Neuron (in vitro differentiated cells): ENCODE data around the gene WNT6.

Source experiments
- H2AFZ ChIP-seq: one replicate; pipeline ENCODE4 v1.6.1; 2013; ENCODE audit warnings: low read depth, mild to moderate bottlenecking, inconsistent platforms, low read length, moderate library complexity
- H3K27me3 ChIP-seq: one replicate; pipeline ENCODE4 v1.6.1; 2013; ENCODE audit warnings: low read length; ENCODE audit not compliant: insufficient read depth
- H3K36me3 ChIP-seq: one replicate; pipeline ENCODE4 v1.6.1; 2013; ENCODE audit warnings: low read length; ENCODE audit not compliant: insufficient read depth
- H3K4me1 ChIP-seq: one replicate; pipeline ENCODE4 v1.6.1; 2013; ENCODE audit warnings: low read length; ENCODE audit not compliant: insufficient read depth
- H3K4me3 ChIP-seq: 2 replicates; pipeline ENCODE4 v1.5.1; 2013; ENCODE audit warnings: mild to moderate bottlenecking, low read length, moderate library complexity
- H3K9me3 ChIP-seq: one replicate; pipeline ENCODE4 v1.6.1; 2013; ENCODE audit warnings: low read length

The WNT6 gene

DNA sequence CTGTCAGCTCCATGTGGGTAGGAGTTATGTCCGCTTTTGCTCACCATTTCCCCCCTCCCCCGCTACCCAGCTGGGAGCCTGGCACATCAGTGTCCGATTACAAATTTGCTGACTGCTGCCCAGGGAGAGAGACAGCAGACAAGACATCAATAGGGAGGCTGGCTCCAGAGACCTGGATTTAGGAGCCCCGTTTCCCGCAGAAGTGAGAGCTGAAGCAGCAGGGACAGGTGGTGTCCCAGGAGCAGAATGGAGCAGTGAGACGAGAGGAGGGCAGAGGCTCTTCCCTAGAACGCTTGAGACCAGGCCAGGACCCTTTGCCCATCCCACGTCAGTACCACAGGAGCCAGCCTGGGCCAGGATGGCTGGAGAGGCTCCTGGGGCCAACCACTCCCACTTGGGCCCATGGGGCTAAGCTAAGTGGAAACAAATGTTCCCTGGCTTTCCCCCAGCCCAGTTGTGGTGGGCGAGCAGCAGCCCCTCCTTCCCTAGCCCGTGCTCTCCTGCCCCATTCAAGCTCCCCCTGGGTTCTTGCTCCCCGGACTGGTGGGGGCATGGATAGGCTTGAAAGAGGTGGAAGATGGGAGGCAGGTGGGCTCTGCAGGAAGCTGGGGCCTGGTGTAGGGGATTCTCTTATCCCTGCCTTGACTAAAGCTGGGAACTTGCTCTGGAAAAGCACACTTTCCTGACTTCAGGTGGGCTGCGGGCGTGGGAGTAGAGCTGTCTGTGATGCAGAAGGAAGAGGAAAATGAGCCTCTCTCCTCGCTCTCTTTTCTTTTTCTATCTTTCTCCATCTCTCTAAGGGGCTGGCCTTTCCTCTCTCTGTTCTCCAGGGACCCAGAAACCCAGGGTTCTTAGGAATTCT, 4.1 kb upstream of the WNT6 start:
- H3K36me3 ChIP-seq = no peaks in the 10 kb centered on the region
- H2AFZ ChIP-seq = no peak overlapping the region
- H3K27me3 ChIP-seq = peaks cover 73% of the 10 kb centered on the region
- no peak overlapping the region for H3K4me3 ChIP-seq
- no peaks in the 10 kb centered on the region for H3K9me3 ChIP-seq
- peaks cover 9% of the 10 kb centered on the region for H3K4me1 ChIP-seq

DNA sequence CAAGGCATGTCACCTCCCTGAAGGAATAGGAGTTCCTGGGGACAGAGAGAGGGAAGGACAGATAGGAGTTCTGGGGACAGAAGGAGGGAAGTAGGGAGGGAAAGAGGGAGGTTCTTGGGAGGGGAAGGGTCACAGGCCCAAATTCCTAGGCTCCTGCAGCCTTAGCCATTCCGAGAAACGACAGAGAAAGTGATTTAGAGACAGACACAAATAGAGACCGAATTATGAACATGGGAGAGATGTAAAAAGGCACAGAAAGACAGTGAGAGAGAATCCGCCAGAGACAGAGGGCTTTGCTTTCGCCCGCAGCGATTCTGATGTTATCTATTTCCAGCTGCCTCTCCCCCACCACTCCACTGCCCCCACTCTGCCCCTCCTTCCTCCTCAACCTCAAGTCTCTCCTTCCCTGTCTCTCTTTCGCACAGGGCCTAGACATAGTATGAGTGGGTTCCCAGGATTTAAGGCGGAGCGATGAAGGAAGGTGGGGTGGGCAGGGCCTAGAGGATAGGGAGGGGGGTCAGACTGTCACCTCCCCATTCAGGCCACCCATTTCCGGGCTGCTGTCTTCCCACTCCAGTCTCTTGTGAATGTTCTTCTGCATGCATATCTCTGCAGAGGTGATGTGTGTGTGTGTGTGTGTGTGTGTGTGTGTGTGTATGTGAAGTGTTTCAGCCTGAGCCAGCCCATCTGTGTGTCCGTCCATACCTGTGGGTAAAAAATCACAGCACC, 3.3 kb upstream of the WNT6 start:
- Histone ChIP-seq H3K27me3 (peaks cover 77% of the 10 kb centered on the region), H3K9me3 (no peaks in the 10 kb centered on the region), H3K4me3 (no peak overlapping the region), H3K4me1 (peaks cover 10% of the 10 kb centered on the region), H2AFZ (no peak overlapping the region), H3K36me3 (no peaks in the 10 kb centered on the region)

DNA sequence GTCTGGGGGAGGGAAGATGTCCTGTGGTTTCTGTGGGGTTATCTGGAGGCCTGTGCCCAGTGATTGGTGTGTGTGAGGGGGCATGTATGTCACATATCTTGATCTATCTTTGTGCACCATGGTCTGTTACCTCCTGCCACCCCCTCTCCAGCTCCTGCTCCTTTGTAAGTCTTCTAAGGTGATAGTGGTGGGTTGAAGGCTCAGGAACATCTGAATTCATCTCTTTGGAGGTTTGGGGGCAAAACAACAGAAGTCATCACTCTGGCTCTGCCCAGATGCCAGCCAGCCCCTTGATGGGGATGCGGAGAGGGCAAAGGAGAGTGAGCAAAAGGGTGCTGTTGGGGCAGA, 2.7 kb upstream of the WNT6 start:
- Histone ChIP-seq H2AFZ (no peak overlapping the region), H3K27me3 (peaks cover 82% of the 10 kb centered on the region), H3K4me1 (peaks cover 10% of the 10 kb centered on the region), H3K9me3 (no peaks in the 10 kb centered on the region), H3K4me3 (no peak overlapping the region), H3K36me3 (no peaks in the 10 kb centered on the region)

DNA sequence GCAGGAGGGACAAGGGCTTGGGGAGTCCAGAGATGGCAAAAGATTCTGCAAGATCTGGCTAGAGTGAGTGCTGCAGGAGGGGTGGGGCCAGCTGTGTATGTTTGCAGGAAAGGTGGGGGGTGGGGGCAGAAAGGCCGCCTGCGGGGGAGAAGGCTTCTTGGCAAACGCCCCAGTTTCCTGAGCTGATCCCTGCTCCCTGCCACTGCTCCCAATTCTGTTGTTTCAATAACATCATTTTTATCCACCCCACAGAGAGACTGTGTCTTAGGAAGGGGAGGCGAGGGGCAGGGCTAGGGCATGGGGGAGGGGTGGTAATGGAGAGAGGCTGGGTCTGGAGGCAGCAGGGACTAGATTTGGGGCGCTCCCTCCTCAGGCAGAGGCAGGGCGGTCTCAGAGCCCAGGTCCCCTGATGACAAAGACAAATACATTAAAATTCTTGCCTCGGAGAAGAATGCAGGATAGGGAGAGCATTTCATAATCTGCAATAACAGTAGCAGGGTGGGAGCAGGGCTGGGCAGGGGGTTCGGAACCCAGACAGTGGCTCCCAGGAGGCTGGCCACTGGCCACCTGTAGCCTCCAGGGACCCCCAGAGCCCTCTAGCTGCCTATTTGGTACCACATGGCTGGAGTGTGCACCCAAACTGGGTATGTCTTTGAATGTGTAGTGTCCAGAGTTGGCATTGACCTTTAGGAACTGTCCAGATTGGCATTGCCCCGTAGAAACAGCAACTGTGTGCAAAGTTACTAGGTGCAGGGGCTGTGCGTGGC, 2.1 kb upstream of the WNT6 start:
- Histone ChIP-seq H3K4me1 (peaks cover 10% of the 10 kb centered on the region), H3K27me3 (peaks cover 84% of the 10 kb centered on the region), H2AFZ (no peak overlapping the region), H3K4me3 (no peak overlapping the region), H3K36me3 (no peaks in the 10 kb centered on the region), H3K9me3 (no peaks in the 10 kb centered on the region)

DNA sequence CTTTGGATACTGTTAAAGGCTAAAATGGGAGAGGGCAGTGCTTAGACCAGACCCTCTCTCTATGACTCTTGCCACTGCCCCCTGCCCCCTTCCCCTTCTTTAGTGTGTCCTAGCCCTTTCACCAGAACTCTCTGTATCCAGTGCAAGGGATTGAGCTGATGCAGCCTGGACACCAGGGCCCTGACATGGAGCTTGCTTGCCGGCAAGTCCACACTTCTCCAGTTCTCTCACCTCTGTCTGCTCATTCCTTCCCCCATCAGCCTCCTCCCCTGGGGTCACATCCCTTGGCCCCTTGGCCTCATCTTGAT, 1.5 kb upstream of the WNT6 start:
- Histone ChIP-seq H3K27me3 (peaks cover 87% of the 10 kb centered on the region), H3K36me3 (no peaks in the 10 kb centered on the region), H3K9me3 (no peaks in the 10 kb centered on the region), H2AFZ (no peak overlapping the region), H3K4me3 (no peak overlapping the region), H3K4me1 (peaks cover 10% of the 10 kb centered on the region)

DNA sequence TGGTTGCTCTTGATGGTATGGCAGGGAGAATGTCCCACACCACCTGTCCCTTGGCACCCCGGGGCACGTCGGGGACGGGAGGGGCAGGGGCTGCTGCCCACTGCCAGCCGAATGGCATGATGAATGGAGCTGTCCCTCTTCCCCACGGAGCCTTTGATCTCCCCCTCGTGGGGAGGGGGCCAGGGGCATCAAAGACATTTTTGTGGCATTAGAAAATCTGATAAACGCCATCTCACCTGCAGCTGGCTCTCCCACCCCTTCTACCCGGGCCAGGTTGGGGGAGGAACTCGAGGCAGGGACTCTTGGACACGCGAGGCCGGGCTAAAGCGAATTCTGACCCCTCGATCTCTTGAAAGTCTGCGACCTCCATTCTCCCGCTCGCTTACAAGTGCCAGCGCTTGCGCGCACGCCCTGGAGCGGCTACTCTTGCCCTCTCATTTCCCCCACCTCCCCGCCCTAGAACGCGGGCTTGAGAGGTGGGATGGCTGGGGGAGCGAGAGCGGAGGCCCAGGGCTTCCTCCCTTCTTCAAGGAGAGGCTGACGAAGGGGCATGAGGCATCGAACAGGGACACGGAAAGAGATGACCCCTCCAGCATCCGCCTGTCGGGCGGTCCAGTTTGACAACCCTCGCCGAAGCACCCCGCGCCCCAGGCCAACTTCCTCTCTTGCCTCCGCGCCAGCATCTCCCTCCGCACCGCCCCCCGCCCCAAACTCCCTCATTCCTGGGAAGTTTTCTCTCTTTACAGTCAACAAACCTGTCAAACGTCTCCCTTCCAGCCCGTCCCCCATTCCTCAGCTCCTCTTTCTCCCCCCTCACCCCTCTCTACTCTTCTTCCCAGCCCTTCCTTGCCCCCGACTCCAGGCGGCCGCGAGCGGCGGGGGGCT, 692 bp upstream of the WNT6 start:
- H3K4me1 ChIP-seq = peaks cover 10% of the 10 kb centered on the region
- H3K27me3 ChIP-seq = peaks cover 82% of the 10 kb centered on the region
- H3K9me3 ChIP-seq = no peaks in the 10 kb centered on the region
- no peaks in the 10 kb centered on the region for H3K36me3 ChIP-seq
- no peak overlapping the region for H2AFZ ChIP-seq
- H3K4me3 ChIP-seq = peak overlapping the region; percentile 15

DNA sequence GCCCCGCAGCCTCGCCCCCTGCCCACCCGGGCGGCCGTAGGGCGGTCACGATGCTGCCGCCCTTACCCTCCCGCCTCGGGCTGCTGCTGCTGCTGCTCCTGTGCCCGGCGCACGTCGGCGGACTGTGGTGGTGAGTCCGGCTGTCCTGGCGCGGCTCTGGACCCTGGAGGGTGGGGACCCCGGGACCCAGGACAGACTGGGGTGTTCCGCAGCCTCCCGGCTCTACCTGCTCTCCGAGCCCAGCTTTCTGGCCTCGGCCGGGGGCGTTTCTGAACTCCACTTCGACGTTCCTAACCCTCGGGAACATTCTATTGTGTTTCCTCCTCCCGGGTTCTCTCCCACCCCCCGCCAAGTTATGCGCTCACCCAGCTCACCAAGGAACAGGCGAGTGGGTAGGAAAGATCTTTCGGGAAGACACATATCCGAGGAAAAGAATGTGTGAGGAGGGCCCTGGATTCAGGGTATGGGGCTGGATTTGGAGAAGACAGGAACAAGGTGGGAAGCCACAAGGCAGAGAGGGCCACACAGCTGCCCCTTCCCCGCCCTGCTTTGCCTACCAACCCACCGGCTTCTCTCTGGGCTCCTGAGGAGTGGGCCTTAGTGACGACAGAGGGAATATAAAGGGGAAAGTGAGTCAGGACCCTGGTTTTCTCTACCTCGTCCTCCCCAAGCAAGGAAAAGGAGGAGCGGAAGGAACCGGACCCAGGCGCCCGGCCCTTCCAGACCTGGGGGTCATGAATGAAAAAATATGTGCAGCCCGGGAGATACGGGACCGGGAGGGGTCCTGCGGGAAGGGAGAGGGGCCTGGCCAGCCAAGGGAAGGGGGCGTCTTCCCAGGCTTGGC, 605 bp downstream of the WNT6 start:
- no peak overlapping the region for H2AFZ ChIP-seq
- no peaks in the 10 kb centered on the region for H3K36me3 ChIP-seq
- H3K4me1 ChIP-seq = peaks cover 10% of the 10 kb centered on the region
- no peaks in the 10 kb centered on the region for H3K9me3 ChIP-seq
- H3K27me3 ChIP-seq = peaks cover 77% of the 10 kb centered on the region
- no peak overlapping the region for H3K4me3 ChIP-seq

DNA sequence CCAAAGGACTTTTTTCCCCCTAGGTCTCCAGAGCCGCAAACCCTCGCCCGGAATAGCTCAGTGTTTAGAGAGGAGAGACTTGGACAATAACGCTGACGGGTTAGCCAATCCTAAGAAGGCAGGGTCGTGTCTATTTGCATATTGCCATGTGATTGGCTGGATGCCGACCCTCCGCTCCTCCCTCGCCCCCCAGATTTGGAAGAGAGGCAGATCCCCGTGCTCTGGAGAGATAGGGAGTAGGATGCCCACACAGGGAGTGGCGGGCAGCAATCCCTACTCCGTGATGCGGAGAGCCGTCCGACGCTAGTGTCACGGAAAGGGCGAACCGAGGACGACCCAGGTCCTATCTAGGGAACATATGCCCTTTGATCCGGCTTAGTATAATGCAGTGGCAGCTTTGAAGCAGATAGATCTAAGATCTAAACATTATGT, 1.4 kb downstream of the WNT6 start:
- Histone ChIP-seq H3K27me3 (peaks cover 70% of the 10 kb centered on the region), H3K4me3 (no peak overlapping the region), H3K9me3 (no peaks in the 10 kb centered on the region), H2AFZ (no peak overlapping the region), H3K36me3 (no peaks in the 10 kb centered on the region), H3K4me1 (peaks cover 10% of the 10 kb centered on the region)

DNA sequence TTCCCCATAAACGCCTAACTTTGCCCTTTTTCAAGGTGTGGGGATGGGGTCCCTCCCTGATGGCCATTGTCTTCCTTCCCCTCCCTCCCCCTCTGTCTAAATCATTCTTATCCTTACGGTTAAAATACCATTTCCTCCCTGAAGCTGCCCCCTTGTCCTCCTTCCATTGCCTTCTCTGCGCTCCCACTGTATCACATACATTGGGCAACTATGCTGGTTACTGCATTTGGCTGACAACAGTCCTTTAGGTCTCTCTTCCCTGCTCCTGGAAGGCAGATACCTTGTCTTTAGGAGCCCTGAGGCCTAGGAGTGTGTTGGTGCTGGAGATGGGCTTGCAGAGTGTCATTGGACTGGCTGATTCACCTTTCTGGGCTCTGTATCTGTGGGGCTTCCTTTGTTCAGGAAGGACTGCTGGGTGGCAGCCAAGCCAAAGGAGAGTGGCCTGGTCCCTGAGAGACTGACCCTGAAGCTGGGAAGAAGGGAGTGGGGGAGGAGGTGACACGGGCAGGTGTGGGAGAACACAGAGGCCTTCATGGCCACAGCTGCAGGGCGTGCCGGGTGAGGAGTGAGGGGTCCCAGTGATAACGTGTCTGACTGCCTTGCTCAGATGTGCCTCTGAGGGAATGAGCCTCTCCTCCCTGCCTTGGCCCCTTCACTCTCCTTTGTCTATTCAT, 2.2 kb downstream of the WNT6 start:
- no peaks in the 10 kb centered on the region for H3K36me3 ChIP-seq
- H3K4me1 ChIP-seq = peaks cover 10% of the 10 kb centered on the region
- H3K9me3 ChIP-seq = no peaks in the 10 kb centered on the region
- peaks cover 69% of the 10 kb centered on the region for H3K27me3 ChIP-seq
- no peak overlapping the region for H3K4me3 ChIP-seq
- no peak overlapping the region for H2AFZ ChIP-seq

DNA sequence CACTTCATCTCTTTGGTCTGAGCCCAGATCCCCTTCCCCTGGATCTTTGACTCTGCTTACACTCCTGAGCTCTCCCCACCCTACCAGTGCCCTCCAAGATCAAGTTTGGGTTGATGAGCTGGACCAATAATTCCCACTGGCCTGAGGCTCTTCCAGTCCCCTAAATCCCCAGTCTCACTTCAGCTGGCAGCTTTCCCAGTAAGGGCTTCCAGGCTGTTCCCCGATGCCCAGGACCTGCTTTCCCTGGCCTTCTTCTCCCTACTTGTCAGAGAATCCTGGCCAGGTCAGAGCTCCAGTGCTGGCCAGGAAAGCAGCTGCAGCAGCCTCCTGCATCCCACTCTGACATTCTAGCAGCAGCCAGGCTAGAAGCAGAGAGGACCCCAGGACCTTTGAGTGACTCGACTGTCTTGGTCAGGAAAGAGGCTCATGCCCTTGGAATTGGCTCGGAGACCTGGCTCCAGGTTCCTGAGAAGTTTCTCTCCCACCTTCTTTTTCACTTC, 3.5 kb downstream of the WNT6 start:
- peaks cover 10% of the 10 kb centered on the region for H3K4me1 ChIP-seq
- H3K36me3 ChIP-seq = no peaks in the 10 kb centered on the region
- peaks cover 68% of the 10 kb centered on the region for H3K27me3 ChIP-seq
- H2AFZ ChIP-seq = no peak overlapping the region
- H3K9me3 ChIP-seq = no peaks in the 10 kb centered on the region
- no peak overlapping the region for H3K4me3 ChIP-seq

DNA sequence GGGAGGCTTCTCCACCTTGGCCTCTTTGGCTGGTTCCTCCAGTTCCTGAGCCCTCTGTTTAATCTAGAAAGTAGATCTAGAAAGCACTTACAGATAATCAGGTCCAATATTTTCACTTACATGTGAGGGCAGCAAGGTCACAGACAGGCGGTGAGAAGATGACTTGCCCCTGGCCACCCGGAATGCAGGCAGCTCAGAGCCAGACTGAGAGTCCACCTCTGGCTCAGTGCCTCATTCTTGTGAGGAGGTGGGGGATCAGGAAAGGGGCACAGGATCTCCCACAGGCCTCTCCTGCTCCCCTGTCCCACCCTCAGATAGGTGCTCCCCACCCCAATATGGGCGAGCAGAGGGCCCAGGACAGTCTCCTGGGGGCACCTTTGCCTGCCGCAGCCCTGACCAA, 5.8 kb downstream of the WNT6 start:
- Histone ChIP-seq H3K27me3 (peaks cover 69% of the 10 kb centered on the region), H3K4me3 (no peak overlapping the region), H3K36me3 (no peaks in the 10 kb centered on the region), H3K4me1 (peaks cover 2% of the 10 kb centered on the region), H2AFZ (no peak overlapping the region), H3K9me3 (no peaks in the 10 kb centered on the region)
